PC-9 (cell line): Measurements from ENCODE around the gene RABL2B. TPM values are rescaled to one million over a fixed set of nuclear protein-coding genes. Genes with fewer than 3 reads are reported as not detected.

Experiments used
- BruUV-seq: library from RNA; stranded (reverse); fragments of 400-500 nt; replicated peaks from 2 replicates; lab custom pipeline; 2021; lab: Mats Ljungman, UMichigan
- CTCF ChIA-PET: fragments of 300-600 bp; sonication (Branson Sonifier 250); formaldehyde crosslinking; loops from one replicate; lab custom pipeline; 2022; ENCODE audit warnings: antibody characterized with exemption; lab: Charles Lee
- POLR2A ChIA-PET: fragments of 300-600 bp; sonication (Branson Sonifier 250); formaldehyde crosslinking; loops from one replicate; lab custom pipeline; 2022; ENCODE audit warnings: antibody characterized with exemption; ENCODE audit not compliant: unreplicated experiment; lab: Charles Lee
- DNase-seq, 2 experiments: peaks; one replicate each; pipeline versions ENCODE4 v3.0.0 to v3.0.0-alpha.2; 2015 to 2022; ENCODE audit warnings: mixed read lengths in 1 of 2
- H2AFZ ChIP-seq: fragments of 200-600 bp; sonication (generic); 2 replicates; pipeline ENCODE4 v1.8.1; 2017; ENCODE audit warnings: antibody characterized with exemption
- H3F3A ChIP-seq: fragments of 200-600 bp; sonication (generic); 2 replicates; pipeline ENCODE4 v1.8.1; 2017; ENCODE audit warnings: antibody characterized with exemption, mild to moderate bottlenecking, low read depth; ENCODE audit not compliant: insufficient read depth
- H3K27ac ChIP-seq: fragments of 200-600 bp; sonication (generic); 2 replicates; pipeline ENCODE4 v1.6.1; 2016; ENCODE audit warnings: mixed run types
- H3K27me3 ChIP-seq: fragments of 200-600 bp; sonication (generic); 2 replicates; pipeline ENCODE4 v1.6.1; 2016; ENCODE audit warnings: low read depth, mixed run types; ENCODE audit not compliant: insufficient read depth
- H3K36me3 ChIP-seq: fragments of 200-600 bp; sonication (generic); 2 replicates; pipeline ENCODE4 v1.6.1; 2016; ENCODE audit warnings: low read depth, mixed run types
- H3K4me1 ChIP-seq: fragments of 200-600 bp; sonication (generic); replicated peaks from 2 replicates; pipeline ENCODE4 v1.6.1; 2016; ENCODE audit warnings: mixed run types; ENCODE audit not compliant: insufficient read depth
- H3K4me2 ChIP-seq: fragments of 200-600 bp; sonication (generic); 2 replicates; pipeline ENCODE4 v1.6.1; 2017; ENCODE audit warnings: mixed run types
- H3K4me3 ChIP-seq: fragments of 200-600 bp; sonication (generic); 2 replicates; pipeline ENCODE4 v1.6.1; 2016; ENCODE audit warnings: mixed run types
- H3K79me2 ChIP-seq: fragments of 200-600 bp; sonication (generic); 2 replicates; pipeline ENCODE4 v1.6.1; 2017; ENCODE audit warnings: low read depth, mixed run types
- H3K9me2 ChIP-seq: fragments of 200-600 bp; sonication (generic); 2 replicates; pipeline ENCODE4 v1.8.1; 2017; ENCODE audit warnings: mild to moderate bottlenecking; ENCODE audit not compliant: insufficient read depth
- H3K9me3 ChIP-seq: fragments of 200-600 bp; sonication (generic); 2 replicates; pipeline ENCODE4 v1.8.1; 2016; ENCODE audit warnings: low read depth; ENCODE audit not compliant: insufficient read depth
- H4K20me1 ChIP-seq: fragments of 200-600 bp; sonication (generic); 2 replicates; pipeline ENCODE4 v1.8.1; 2017; ENCODE audit not compliant: insufficient read depth
- EZH2 ChIP-seq: fragments of 200-600 bp; sonication (generic); IDR thresholded peaks from 2 replicates; pipeline ENCODE4 v1.8.0; 2017; ENCODE audit warnings: antibody characterized with exemption, low read depth
- intact Hi-C: fragments of 100-400 bp; cut with micrococcal nuclease; formaldehyde crosslinking; loops from one replicate; pipeline ENCODE4 v1.10.0; 2022; ENCODE audit not compliant: unreplicated experiment
- total RNA-seq: library from RNA; stranded (reverse); gene quantifications from 2 replicates; pipeline ENCODE4 v1.2.3, GENCODE V29; 2021
- TF ChIP-seq, protein P1 (sequence below): fragments of 200-600 bp; sonication (generic); conservative IDR thresholded peaks from 2 replicates; pipeline ENCODE4 v1.6.1; 2017; ENCODE audit warnings: mixed run types, antibody characterized with exemption, mild to moderate bottlenecking, moderate library complexity

RABL2B gene
- total RNA-seq, 1 experiment from 2014 or later = 48.4 TPM

DNA sequence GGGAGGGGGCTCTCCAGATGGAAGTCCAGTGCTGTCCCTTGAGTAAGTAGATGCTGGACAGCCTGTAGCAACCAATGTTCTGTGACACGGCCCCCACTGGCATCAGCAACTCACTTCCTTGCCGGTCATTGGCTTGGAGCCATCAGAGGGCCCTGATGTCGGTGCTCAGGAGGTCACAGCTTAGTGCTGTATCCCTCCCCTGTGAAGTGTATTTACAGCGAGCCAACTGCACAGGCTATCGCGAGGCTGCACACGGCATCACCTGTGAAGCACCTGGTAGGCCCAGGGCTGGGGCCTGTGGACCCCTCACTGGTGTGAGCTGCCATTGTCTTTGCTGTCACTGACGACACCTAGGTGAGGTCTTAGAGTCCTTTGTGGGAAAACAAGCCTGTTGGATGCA, 58.8 kb downstream of the RABL2B start:
- Histone ChIP-seq H3K79me2 (no peaks in the 10 kb centered on the region), H3K9me2 (no peaks in the 10 kb centered on the region), H3K27ac (no peak overlapping the region), H3F3A (no peaks in the 10 kb centered on the region), H3K4me3 (no peak overlapping the region), H3K9me3 (no peaks in the 10 kb centered on the region), H3K36me3 (no peaks in the 10 kb centered on the region), H3K27me3 (no peaks in the 10 kb centered on the region), H2AFZ (no peak overlapping the region), H3K4me2 (no peak overlapping the region), H4K20me1 (peaks cover 4% of the 10 kb centered on the region; the same call in 1 of the 2 replicates), H3K4me1 (no peaks in the 10 kb centered on the region)
- POLR2A ChIA-PET = no interaction called here
- CTCF ChIA-PET = no interaction called here
- no peak for DNase-seq
- TF ChIP-seq EZH2 = no peak
- TF ChIP-seq, protein P1, sequence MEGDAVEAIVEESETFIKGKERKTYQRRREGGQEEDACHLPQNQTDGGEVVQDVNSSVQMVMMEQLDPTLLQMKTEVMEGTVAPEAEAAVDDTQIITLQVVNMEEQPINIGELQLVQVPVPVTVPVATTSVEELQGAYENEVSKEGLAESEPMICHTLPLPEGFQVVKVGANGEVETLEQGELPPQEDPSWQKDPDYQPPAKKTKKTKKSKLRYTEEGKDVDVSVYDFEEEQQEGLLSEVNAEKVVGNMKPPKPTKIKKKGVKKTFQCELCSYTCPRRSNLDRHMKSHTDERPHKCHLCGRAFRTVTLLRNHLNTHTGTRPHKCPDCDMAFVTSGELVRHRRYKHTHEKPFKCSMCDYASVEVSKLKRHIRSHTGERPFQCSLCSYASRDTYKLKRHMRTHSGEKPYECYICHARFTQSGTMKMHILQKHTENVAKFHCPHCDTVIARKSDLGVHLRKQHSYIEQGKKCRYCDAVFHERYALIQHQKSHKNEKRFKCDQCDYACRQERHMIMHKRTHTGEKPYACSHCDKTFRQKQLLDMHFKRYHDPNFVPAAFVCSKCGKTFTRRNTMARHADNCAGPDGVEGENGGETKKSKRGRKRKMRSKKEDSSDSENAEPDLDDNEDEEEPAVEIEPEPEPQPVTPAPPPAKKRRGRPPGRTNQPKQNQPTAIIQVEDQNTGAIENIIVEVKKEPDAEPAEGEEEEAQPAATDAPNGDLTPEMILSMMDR = no peak
- BruUV-seq = no TSS peak
- intact Hi-C loops = no loop called here

DNA sequence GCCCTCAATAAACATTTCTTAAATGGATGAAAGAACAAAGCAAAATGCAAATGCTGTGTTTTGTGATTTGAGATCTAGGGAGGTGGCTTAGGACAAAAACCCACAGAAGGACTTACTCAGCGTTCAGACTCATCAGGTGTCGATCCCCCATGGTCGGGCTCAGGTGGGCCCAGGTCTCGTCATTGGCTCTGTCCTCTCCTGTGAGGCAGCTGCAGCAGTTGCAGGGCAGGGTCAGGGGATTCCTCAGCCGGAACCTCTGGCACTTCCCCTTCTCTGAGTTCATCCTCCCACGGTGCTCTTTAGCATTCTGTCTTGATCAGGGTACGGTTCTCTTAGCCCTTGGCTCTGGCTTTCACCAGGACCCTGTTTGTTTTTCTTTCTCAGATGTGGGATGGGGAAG, 59.4 kb downstream of the RABL2B start:
- no TSS peak for BruUV-seq
- ChIA-PET POLR2A (no interaction called here), CTCF (no interaction called here)
- no peaks in the 10 kb centered on the region for H3K9me3 ChIP-seq
- H3K4me2 ChIP-seq = no peak overlapping the region
- no peaks in the 10 kb centered on the region for H3K27me3 ChIP-seq
- H3K4me1 ChIP-seq = no peaks in the 10 kb centered on the region
- H3K27ac ChIP-seq = no peak overlapping the region
- TF ChIP-seq EZH2 = no peak
- TF ChIP-seq, protein P1 = no peak
- H3K4me3 ChIP-seq = no peak overlapping the region
- H3K79me2 ChIP-seq = no peaks in the 10 kb centered on the region
- H3K9me2 ChIP-seq = no peaks in the 10 kb centered on the region
- H4K20me1 ChIP-seq = peaks cover 4% of the 10 kb centered on the region; the same call in 1 of the 2 replicates
- DNase-seq = no peak
- no peaks in the 10 kb centered on the region for H3F3A ChIP-seq
- H2AFZ ChIP-seq = no peak overlapping the region
- intact Hi-C loops = no loop called here
- H3K36me3 ChIP-seq = no peaks in the 10 kb centered on the region

DNA sequence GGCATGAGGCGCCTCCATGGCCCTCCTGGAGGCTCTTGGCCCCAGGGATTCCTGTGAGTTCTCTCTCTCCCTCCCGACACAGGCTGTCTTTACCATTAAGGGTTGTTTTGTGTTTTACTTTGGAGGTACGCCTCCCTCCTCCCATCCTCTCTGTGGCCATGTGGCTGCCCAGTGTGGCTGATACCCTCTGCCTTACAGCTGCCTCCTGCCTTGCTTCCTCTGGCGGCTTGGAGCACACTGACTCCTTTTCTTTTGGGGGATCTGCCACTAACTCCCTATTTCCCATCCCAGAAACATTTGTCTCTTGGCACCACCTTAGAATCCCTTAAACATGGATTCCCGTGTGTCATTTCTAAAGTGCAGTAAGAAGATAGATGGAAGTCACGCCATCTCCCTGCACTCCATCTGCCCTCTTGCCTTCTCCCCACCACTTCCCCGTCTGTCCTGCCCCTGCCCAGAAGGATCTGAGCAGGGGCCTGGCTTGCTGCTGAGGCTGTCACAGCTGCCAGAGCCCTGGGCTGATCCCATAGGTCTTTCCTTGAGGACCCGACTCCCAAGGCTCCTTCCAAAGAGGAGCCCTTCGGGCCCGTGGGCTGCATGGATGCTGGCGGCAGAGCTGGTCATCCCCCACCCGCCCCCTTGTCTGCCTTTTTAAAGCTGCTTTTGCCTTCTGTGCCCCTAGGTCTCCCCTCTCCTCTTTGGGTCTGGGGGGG, 60.6 kb downstream of the RABL2B start:
- no peak overlapping the region for H2AFZ ChIP-seq
- no peaks in the 10 kb centered on the region for H3K4me1 ChIP-seq
- ChIA-PET POLR2A (no interaction called here), CTCF (no interaction called here)
- H3F3A ChIP-seq = no peaks in the 10 kb centered on the region
- H3K27ac ChIP-seq = no peak overlapping the region
- H3K79me2 ChIP-seq = no peaks in the 10 kb centered on the region
- no peaks in the 10 kb centered on the region for H3K27me3 ChIP-seq
- H3K9me2 ChIP-seq = no peaks in the 10 kb centered on the region
- H3K36me3 ChIP-seq = no peaks in the 10 kb centered on the region
- H3K9me3 ChIP-seq = no peaks in the 10 kb centered on the region
- TF ChIP-seq, protein P1 = no peak
- no peak for TF ChIP-seq EZH2
- no peak for DNase-seq
- H4K20me1 ChIP-seq = no peaks in the 10 kb centered on the region
- H3K4me3 ChIP-seq = no peak overlapping the region
- intact Hi-C loops = no loop called here
- BruUV-seq = no TSS peak
- no peak overlapping the region for H3K4me2 ChIP-seq
